Neutrophil (primary cell): ENCODE data around the gene PITPNC1.

ENCODE experiments used
- H3K27ac ChIP-seq: fragments of 200-600 bp; sonication (generic); 2 replicates; pipeline ENCODE4 v1.5.1; 2016; ENCODE audit warnings: mild to moderate bottlenecking, moderate library complexity
- H3K27me3 ChIP-seq: fragments of 200-600 bp; sonication (generic); 2 replicates; pipeline ENCODE4 v1.6.0; 2016; ENCODE audit warnings: mild to moderate bottlenecking
- H3K36me3 ChIP-seq: fragments of 200-600 bp; sonication (generic); 2 replicates; pipeline ENCODE4 v1.5.1; 2017
- H3K4me1 ChIP-seq, 2 experiments: fragments of 200-600 bp in 1 of 2; sonication (generic) in 1 of 2; 1 replicate in 1 of 2; 2 replicates in 1 of 2; pipeline versions ENCODE4 v1.5.1 to v1.6.1; 2013 to 2016; ENCODE audit warnings: low read depth in 1 of 2, low read length in 1 of 2, mild to moderate bottlenecking in 1 of 2, moderate library complexity in 1 of 2; ENCODE audit not compliant: control insufficient read depth in 1 of 2, insufficient read depth in 1 of 2
- H3K4me3 ChIP-seq, 2 experiments: fragments of 200-600 bp in 1 of 2; sonication (generic) in 1 of 2; 1 replicate in 1 of 2; 2 replicates in 1 of 2; pipeline ENCODE4 v1.5.1; 2013 to 2016; ENCODE audit warnings: low read depth in 1 of 2, low read length in 1 of 2, mild to moderate bottlenecking in 1 of 2, moderate library complexity in 1 of 2
- H3K9me3 ChIP-seq: fragments of 200-600 bp; sonication (generic); 2 replicates; pipeline ENCODE4 v1.5.1; 2016
- TF ChIP-seq, protein P1 (sequence below): fragments of 200-600 bp; sonication (generic); IDR thresholded peaks from 2 replicates; pipeline ENCODE4 v1.5.1; 2016; ENCODE audit warnings: antibody characterized with exemption

PITPNC1 gene

DNA sequence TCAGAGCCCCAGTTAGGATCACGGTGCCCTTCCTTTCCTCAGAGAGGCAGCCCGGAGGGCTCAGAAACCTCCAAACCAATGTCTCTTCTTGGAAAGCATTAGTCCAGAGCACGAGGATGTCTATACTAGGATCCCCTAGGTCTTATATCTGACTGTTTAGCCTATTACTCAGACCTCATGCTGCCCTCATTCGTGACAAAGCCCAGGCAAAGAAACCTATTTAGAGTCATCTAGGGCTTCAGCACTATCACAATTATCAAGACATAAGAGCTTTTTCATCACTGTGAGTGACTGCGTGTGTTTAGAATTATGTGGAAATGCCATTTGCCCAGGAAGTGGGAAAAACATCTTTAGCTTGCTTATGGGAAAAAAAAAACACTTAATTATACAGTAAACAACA, 180.8 kb downstream of the PITPNC1 start:
- Histone ChIP-seq H3K4me1 (no peaks in the 10 kb centered on the region), H3K36me3 (no peaks in the 10 kb centered on the region), H3K27me3 (no peaks in the 10 kb centered on the region), H3K27ac (no peak overlapping the region), H3K4me3 (no peak overlapping the region), H3K9me3 (no peaks in the 10 kb centered on the region)
- TF ChIP-seq, protein P1, sequence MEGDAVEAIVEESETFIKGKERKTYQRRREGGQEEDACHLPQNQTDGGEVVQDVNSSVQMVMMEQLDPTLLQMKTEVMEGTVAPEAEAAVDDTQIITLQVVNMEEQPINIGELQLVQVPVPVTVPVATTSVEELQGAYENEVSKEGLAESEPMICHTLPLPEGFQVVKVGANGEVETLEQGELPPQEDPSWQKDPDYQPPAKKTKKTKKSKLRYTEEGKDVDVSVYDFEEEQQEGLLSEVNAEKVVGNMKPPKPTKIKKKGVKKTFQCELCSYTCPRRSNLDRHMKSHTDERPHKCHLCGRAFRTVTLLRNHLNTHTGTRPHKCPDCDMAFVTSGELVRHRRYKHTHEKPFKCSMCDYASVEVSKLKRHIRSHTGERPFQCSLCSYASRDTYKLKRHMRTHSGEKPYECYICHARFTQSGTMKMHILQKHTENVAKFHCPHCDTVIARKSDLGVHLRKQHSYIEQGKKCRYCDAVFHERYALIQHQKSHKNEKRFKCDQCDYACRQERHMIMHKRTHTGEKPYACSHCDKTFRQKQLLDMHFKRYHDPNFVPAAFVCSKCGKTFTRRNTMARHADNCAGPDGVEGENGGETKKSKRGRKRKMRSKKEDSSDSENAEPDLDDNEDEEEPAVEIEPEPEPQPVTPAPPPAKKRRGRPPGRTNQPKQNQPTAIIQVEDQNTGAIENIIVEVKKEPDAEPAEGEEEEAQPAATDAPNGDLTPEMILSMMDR = no peak

DNA sequence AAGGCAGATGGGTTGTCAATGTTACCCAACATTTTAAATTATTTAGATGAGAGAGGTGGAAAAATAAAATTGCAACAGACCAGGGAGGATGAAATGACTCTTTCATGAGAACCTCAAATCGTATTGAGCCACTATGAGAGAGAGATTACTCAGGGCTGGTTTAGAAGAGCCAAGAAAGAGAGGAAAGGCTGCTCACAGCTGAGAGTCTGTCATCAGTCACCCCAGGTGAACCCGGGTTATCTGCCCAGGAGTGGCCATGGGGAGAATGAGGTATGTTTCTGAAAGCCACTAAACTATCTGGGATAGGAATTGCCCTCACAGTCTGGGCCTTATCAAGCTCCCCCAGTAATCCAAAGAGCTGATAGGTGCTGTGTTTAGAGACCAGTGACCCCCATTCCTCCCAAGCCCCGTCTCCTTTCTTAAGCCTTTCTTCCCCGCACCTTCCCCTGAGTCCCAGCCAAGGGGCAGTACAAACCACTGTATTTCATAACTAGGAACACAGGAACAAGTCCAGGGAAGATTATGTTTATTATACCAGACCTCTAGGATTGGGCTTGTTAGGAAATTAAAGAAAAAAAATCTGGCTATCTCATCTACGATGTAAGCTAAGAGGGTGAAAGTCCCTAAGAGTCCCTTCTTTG, 181.8 kb downstream of the PITPNC1 start:
- H3K27ac ChIP-seq = no peak overlapping the region
- H3K27me3 ChIP-seq = no peaks in the 10 kb centered on the region
- no peaks in the 10 kb centered on the region for H3K36me3 ChIP-seq
- no peak overlapping the region for H3K4me3 ChIP-seq
- H3K4me1 ChIP-seq = no peaks in the 10 kb centered on the region
- H3K9me3 ChIP-seq = no peaks in the 10 kb centered on the region
- TF ChIP-seq, protein P1 = no peak

DNA sequence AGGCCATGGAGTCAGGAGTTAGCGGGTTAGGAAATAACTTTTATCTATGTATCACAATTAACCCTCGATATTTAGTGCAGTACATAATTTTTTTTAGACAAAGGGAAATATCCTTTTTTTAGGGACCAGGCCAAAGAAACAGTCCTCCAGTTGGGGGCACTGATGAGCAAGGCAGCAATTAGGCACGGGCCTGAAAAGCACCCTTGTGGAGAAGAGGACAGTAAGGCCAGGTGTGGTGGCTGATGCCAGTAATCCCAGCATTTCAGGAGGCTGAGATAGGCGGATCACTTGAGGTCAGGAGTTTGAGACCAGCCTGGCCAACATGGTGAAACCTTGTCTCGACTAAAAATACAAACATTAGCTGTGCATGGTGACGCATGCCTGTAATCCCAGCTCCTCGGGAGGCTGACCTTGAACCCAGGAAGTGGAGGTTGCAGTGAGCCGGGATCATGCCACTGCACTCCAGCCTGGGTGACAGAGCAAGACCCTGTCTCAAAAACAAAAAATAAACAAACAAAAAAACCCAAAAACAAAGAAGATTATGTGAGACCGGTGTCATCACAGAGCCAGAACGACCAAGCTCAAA, 182.4 kb downstream of the PITPNC1 start:
- Histone ChIP-seq H3K4me1 (no peaks in the 10 kb centered on the region), H3K36me3 (no peaks in the 10 kb centered on the region), H3K27me3 (no peaks in the 10 kb centered on the region), H3K9me3 (no peaks in the 10 kb centered on the region), H3K4me3 (no peak overlapping the region), H3K27ac (no peak overlapping the region)
- TF ChIP-seq, protein P1 = no peak

DNA sequence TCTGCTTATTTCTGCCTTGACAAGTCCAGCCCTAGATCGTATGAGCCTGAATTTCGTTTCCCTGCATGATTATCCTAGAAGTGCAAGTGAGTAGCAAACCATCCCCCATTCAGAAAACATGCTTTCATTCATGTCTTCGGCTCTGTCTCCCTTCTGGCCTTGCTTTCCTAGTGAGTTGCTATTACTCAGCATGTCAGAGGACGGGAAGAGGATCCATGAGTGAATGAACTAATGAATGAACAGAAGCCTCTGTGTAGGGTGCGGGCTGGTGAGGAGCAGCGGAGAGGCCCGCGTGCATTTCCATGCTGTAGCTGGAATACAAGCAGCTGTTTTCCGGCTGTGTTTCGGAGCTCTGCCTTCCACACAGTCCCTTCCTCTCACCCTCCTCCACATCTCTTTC, 184.9 kb downstream of the PITPNC1 start:
- no peaks in the 10 kb centered on the region for H3K4me1 ChIP-seq
- TF ChIP-seq, protein P1 = no peak
- H3K27me3 ChIP-seq = no peaks in the 10 kb centered on the region
- no peaks in the 10 kb centered on the region for H3K36me3 ChIP-seq
- no peak overlapping the region for H3K4me3 ChIP-seq
- no peak overlapping the region for H3K27ac ChIP-seq
- H3K9me3 ChIP-seq = no peaks in the 10 kb centered on the region

DNA sequence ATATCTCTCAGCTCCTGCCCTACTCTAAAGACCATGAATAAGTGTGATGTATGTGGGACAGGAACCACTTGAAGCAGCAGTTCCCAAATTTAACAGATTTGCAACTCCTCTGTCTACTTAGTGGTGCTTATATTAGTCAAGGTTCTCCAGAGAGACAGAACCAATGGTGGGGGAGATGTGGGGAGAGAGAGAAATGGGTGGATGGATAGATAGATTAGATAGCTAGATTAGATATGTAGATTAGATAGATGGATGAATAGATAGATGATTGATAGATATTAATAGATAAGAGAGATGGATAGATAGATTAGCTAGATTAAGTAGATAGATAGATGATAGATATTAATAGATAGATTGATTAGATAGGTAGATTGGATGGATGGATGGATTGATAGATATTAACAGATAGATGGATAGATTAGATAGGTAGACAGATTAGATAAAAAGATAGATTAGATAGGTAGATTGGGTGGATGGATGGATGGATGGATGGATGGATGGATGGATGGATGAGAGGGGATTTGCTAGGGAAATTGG, 186.7 kb downstream of the PITPNC1 start:
- Histone ChIP-seq H3K4me1 (no peaks in the 10 kb centered on the region), H3K27ac (no peak overlapping the region), H3K9me3 (no peaks in the 10 kb centered on the region), H3K4me3 (no peak overlapping the region), H3K27me3 (no peaks in the 10 kb centered on the region), H3K36me3 (no peaks in the 10 kb centered on the region)
- TF ChIP-seq, protein P1 = no peak
